WTC11 (cell line): ENCODE results near the gene H1-8. TPM values are rescaled to one million over a fixed set of nuclear protein-coding genes. Genes with fewer than 3 reads are reported as not detected.

Experiments used
- ATAC-seq: fragments of 200-7000 bp; cut with Tn5 transposase; 2 replicates; pipeline ENCODE4 v1.10.0; 2021; ENCODE audit warnings: mild to moderate bottlenecking, moderate library complexity
- CTCF ChIA-PET: fragments of 300-600 bp; sonication (Branson Sonifier 250); formaldehyde crosslinking; loops from one replicate; lab custom pipeline; 2021; ENCODE audit warnings: antibody characterized with exemption; lab: Charles Lee
- POLR2A ChIA-PET: fragments of 350-600 bp; sonication (Branson Sonifier 250); formaldehyde crosslinking; loops from one replicate; lab custom pipeline; 2021; ENCODE audit warnings: antibody characterized with exemption; lab: Charles Lee
- DNase-seq: peaks from one replicate; pipeline ENCODE4 v3.0.0; 2021; ENCODE audit warnings: low spot score
- H3K27ac Mint-ChIP-seq: 2 replicates; pipeline ENCODE4 v1.8.0; 2021; ENCODE audit warnings: mixed read lengths
- H3K27me3 Mint-ChIP-seq: 2 replicates; pipeline ENCODE4 v1.8.0; 2021; ENCODE audit warnings: low read depth, mild to moderate bottlenecking, moderate library complexity, mixed read lengths
- H3K36me3 Mint-ChIP-seq: 2 replicates; pipeline ENCODE4 v1.8.0; 2021; ENCODE audit warnings: mixed read lengths
- H3K4me1 Mint-ChIP-seq: 2 replicates; pipeline ENCODE4 v1.8.0; 2022; ENCODE audit warnings: mixed read lengths
- H3K4me3 Mint-ChIP-seq: 2 replicates; pipeline ENCODE4 v1.8.0; 2021; ENCODE audit warnings: mild to moderate bottlenecking, moderate library complexity, mixed read lengths
- H3K9me3 Mint-ChIP-seq: 2 replicates; pipeline ENCODE4 v1.8.0; 2021; ENCODE audit warnings: mixed read lengths
- CBFB ChIP-seq: sonication (generic); formaldehyde crosslinking; IDR thresholded peaks from 2 replicates; pipeline ENCODE4 v1.8.1; 2022; ENCODE audit warnings: mild to moderate bottlenecking, low read depth, missing genetic modification reagents
- CREB1 ChIP-seq: sonication (generic); formaldehyde crosslinking; IDR thresholded peaks from 2 replicates; pipeline ENCODE4 v1.8.0; 2023; ENCODE audit warnings: mild to moderate bottlenecking, missing genetic modification reagents
- CTCF ChIP-seq: fragments of 200-600 bp; IDR thresholded peaks from 2 replicates; pipeline ENCODE4 v1.8.0; 2022; ENCODE audit warnings: antibody characterized with exemption
- FOXK1 ChIP-seq: sonication (generic); formaldehyde crosslinking; IDR thresholded peaks from 2 replicates; pipeline ENCODE4 v1.8.0; 2022; ENCODE audit warnings: mild to moderate bottlenecking, moderate library complexity, missing genetic modification reagents
- GTF2I ChIP-seq: fragments of 250-450 bp; sonication (Bioruptor Pico); conservative IDR thresholded peaks from 2 replicates; pipeline ENCODE4 v1.4.0; 2021; ENCODE audit warnings: mild to moderate bottlenecking
- IRF2 ChIP-seq: sonication (generic); formaldehyde crosslinking; IDR thresholded peaks from 2 replicates; pipeline ENCODE4 v1.8.0; 2022; ENCODE audit warnings: low read depth, missing genetic modification reagents, borderline replicate concordance
- NFE2L1 ChIP-seq: sonication (generic); formaldehyde crosslinking; IDR thresholded peaks from 2 replicates; pipeline ENCODE4 v1.8.1; 2023; ENCODE audit warnings: missing genetic modification reagents
- NFYB ChIP-seq: sonication (generic); formaldehyde crosslinking; conservative IDR thresholded peaks from 2 replicates; pipeline ENCODE4 v1.8.0; 2022; ENCODE audit warnings: low read depth, missing genetic modification reagents
- SMAD4 ChIP-seq: sonication (generic); formaldehyde crosslinking; IDR thresholded peaks from 2 replicates; pipeline ENCODE4 v1.8.0; 2022; ENCODE audit warnings: mild to moderate bottlenecking, missing genetic modification reagents
- SOX15 ChIP-seq: fragments of 250-450 bp; sonication (Bioruptor Pico); IDR thresholded peaks from 2 replicates; pipeline ENCODE4 v1.9.0; 2021; ENCODE audit warnings: mild to moderate bottlenecking
- SP1 ChIP-seq: sonication (generic); formaldehyde crosslinking; conservative IDR thresholded peaks from 2 replicates; pipeline ENCODE4 v1.8.1; 2022; ENCODE audit warnings: missing genetic modification reagents
- TCF7 ChIP-seq: sonication (generic); formaldehyde crosslinking; IDR thresholded peaks from 2 replicates; pipeline ENCODE4 v1.8.0; 2022; ENCODE audit warnings: mild to moderate bottlenecking, low read depth, missing genetic modification reagents, moderate library complexity
- TEAD4 ChIP-seq: sonication (generic); formaldehyde crosslinking; IDR thresholded peaks from 2 replicates; pipeline ENCODE4 v1.8.0; 2022; ENCODE audit warnings: mild to moderate bottlenecking, missing genetic modification reagents
- TP53 ChIP-seq: sonication (generic); formaldehyde crosslinking; IDR thresholded peaks from 2 replicates; pipeline ENCODE4 v1.8.1; 2023; ENCODE audit warnings: mild to moderate bottlenecking, missing genetic modification reagents
- ZNF281 ChIP-seq: sonication (generic); formaldehyde crosslinking; IDR thresholded peaks from 2 replicates; pipeline ENCODE4 v1.8.0; 2023; ENCODE audit warnings: mild to moderate bottlenecking, missing genetic modification reagents
- ZNF317 ChIP-seq: sonication (generic); formaldehyde crosslinking; IDR thresholded peaks from 2 replicates; pipeline ENCODE4 v1.8.1; 2023; ENCODE audit warnings: low read depth, mild to moderate bottlenecking, moderate library complexity, missing genetic modification reagents, borderline replicate concordance
- total RNA-seq: library from RNA; stranded (reverse); gene quantifications from 3 replicates; pipeline ENCODE4 v1.2.3, GENCODE V29; 2021
- TF ChIP-seq, protein P1 (sequence below): fragments of 250-450 bp; sonication (Bioruptor Pico); IDR thresholded peaks from 2 replicates; pipeline ENCODE4 v1.8.0; 2021; ENCODE audit warnings: mild to moderate bottlenecking
- TF ChIP-seq, protein P2 (sequence below): fragments of 250-450 bp; sonication (Bioruptor Pico); IDR thresholded peaks from 2 replicates; pipeline ENCODE4 v1.9.0; 2021; ENCODE audit warnings: mild to moderate bottlenecking
- TF ChIP-seq, protein P3 (sequence below): fragments of 250-450 bp; sonication (Bioruptor Pico); IDR thresholded peaks from 2 replicates; pipeline ENCODE4 v1.9.0; 2021; ENCODE audit warnings: moderate library complexity, mild to moderate bottlenecking, inconsistent platforms, borderline replicate concordance
- TF ChIP-seq, protein P4 (sequence below): sonication (generic); formaldehyde crosslinking; IDR thresholded peaks from 2 replicates; pipeline ENCODE4 v1.8.1; 2022; ENCODE audit warnings: low read depth, mild to moderate bottlenecking, moderate library complexity, missing genetic modification reagents, borderline replicate concordance
- TF ChIP-seq, protein P5 (sequence below): sonication (generic); formaldehyde crosslinking; IDR thresholded peaks from 2 replicates; pipeline ENCODE4 v1.8.1; 2023; ENCODE audit warnings: mild to moderate bottlenecking, missing genetic modification reagents, moderate library complexity

Gene H1-8
- total RNA-seq, 1 experiment from 2014 or later: not detected

- Mint-ChIP-seq H3K27ac (no peak overlapping the region), H3K9me3 (no peaks in the 10 kb centered on the region), H3K4me1 (no peaks in the 10 kb centered on the region), H3K27me3 (no peaks in the 10 kb centered on the region), H3K36me3 (no peaks in the 10 kb centered on the region), H3K4me3 (no peak overlapping the region)
- CTCF ChIA-PET: interaction anchor here (2.4 kb wide), 1 partner anchor 93 kb away, joined by 11 read pairs; no protein-coding TSS in a partner anchor
- TF ChIP-seq ZNF281 (CRISPR knock-in tag) (no peak), TP53 (CRISPR knock-in tag) (no peak), NFYB (CRISPR knock-in tag) (no peak), ZNF317 (CRISPR knock-in tag) (no peak), IRF2 (CRISPR knock-in tag) (no peak), TEAD4 (CRISPR knock-in tag) (no peak), SOX15 (CRISPR knock-in tag) (no peak), CTCF (no peak), CBFB (CRISPR knock-in tag) (no peak), GTF2I (CRISPR knock-in tag) (no peak), SP1 (no peak), CREB1 (CRISPR knock-in tag) (no peak)
- TF ChIP-seq, protein P1, sequence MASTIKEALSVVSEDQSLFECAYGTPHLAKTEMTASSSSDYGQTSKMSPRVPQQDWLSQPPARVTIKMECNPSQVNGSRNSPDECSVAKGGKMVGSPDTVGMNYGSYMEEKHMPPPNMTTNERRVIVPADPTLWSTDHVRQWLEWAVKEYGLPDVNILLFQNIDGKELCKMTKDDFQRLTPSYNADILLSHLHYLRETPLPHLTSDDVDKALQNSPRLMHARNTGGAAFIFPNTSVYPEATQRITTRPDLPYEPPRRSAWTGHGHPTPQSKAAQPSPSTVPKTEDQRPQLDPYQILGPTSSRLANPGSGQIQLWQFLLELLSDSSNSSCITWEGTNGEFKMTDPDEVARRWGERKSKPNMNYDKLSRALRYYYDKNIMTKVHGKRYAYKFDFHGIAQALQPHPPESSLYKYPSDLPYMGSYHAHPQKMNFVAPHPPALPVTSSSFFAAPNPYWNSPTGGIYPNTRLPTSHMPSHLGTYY: no peak
- TF ChIP-seq, protein P2, sequence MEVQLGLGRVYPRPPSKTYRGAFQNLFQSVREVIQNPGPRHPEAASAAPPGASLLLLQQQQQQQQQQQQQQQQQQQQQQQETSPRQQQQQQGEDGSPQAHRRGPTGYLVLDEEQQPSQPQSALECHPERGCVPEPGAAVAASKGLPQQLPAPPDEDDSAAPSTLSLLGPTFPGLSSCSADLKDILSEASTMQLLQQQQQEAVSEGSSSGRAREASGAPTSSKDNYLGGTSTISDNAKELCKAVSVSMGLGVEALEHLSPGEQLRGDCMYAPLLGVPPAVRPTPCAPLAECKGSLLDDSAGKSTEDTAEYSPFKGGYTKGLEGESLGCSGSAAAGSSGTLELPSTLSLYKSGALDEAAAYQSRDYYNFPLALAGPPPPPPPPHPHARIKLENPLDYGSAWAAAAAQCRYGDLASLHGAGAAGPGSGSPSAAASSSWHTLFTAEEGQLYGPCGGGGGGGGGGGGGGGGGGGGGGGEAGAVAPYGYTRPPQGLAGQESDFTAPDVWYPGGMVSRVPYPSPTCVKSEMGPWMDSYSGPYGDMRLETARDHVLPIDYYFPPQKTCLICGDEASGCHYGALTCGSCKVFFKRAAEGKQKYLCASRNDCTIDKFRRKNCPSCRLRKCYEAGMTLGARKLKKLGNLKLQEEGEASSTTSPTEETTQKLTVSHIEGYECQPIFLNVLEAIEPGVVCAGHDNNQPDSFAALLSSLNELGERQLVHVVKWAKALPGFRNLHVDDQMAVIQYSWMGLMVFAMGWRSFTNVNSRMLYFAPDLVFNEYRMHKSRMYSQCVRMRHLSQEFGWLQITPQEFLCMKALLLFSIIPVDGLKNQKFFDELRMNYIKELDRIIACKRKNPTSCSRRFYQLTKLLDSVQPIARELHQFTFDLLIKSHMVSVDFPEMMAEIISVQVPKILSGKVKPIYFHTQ (CRISPR knock-in tag): no peak
- TF ChIP-seq, protein P3, sequence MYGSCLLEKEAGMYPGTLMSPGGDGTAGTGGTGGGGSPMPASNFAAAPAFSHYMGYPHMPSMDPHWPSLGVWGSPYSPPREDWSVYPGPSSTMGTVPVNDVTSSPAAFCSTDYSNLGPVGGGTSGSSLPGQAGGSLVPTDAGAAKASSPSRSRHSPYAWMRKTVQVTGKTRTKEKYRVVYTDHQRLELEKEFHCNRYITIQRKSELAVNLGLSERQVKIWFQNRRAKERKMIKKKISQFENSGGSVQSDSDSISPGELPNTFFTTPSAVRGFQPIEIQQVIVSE: no peak
- TF ChIP-seq, protein P4, sequence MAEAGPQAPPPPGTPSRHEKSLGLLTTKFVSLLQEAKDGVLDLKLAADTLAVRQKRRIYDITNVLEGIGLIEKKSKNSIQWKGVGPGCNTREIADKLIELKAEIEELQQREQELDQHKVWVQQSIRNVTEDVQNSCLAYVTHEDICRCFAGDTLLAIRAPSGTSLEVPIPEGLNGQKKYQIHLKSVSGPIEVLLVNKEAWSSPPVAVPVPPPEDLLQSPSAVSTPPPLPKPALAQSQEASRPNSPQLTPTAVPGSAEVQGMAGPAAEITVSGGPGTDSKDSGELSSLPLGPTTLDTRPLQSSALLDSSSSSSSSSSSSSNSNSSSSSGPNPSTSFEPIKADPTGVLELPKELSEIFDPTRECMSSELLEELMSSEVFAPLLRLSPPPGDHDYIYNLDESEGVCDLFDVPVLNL (CRISPR knock-in tag): no peak
- POLR2A ChIA-PET: no interaction called here
- ATAC-seq (no peak), DNase-seq (no peak)
Measured at GRCh38 chr3:129583289-129583688, 40.3 kb downstream of the H1-8 start.

DNA sequence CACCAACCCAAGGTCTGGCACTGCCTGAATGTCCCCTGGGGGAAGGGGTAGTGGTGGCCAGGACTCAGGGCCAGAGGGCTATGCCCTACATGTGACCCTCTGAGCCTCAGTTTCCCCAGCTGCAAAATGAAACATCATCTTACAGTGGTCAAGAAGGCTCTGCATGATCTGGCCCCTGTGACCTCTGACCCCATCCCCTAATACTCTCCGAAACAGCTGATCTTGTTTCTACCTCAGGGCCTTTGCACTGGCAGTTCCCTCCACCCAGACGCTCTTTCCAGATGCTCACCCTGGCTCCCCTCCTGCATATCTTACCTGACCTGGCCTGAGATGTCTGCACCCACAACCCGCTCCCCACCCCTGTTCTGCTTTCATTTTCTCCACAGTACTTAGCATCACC, 41.7 kb downstream of the H1-8 start:
- no peak overlapping the region for H3K4me3 Mint-ChIP-seq
- H3K27ac Mint-ChIP-seq: no peak overlapping the region
- H3K9me3 Mint-ChIP-seq: no peaks in the 10 kb centered on the region
- ChIA-PET POLR2A (no interaction called here), CTCF (no interaction called here)
- no peaks in the 10 kb centered on the region for H3K4me1 Mint-ChIP-seq
- DNase-seq (no peak), ATAC-seq (no peak)
- no peaks in the 10 kb centered on the region for H3K36me3 Mint-ChIP-seq
- no peaks in the 10 kb centered on the region for H3K27me3 Mint-ChIP-seq
- TF ChIP-seq SMAD4 (no peak), TEAD4 (CRISPR knock-in tag) (no peak), TCF7 (CRISPR knock-in tag) (no peak), FOXK1 (no peak), NFE2L1 (no peak)
- TF ChIP-seq, protein P2 (CRISPR knock-in tag): no peak
- TF ChIP-seq, protein P5, sequence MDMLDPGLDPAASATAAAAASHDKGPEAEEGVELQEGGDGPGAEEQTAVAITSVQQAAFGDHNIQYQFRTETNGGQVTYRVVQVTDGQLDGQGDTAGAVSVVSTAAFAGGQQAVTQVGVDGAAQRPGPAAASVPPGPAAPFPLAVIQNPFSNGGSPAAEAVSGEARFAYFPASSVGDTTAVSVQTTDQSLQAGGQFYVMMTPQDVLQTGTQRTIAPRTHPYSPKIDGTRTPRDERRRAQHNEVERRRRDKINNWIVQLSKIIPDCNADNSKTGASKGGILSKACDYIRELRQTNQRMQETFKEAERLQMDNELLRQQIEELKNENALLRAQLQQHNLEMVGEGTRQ (CRISPR knock-in tag): no peak
